GM19328 (cell line): ENCODE data around the gene ERC1.
"Not testable (repeated sequence)": the region's sequence is repeated elsewhere in the genome, so short reads cannot be mapped to it uniquely, and the experiment has no call there.

Experiments used
- ATAC-seq: cut with Tn5 transposase; IDR thresholded peaks from one replicate; pipeline ENCODE4 v1.9.1; 2021; ENCODE audit warnings: mild to moderate bottlenecking, moderate library complexity; ENCODE audit not compliant: unreplicated experiment

ERC1 gene

DNA sequence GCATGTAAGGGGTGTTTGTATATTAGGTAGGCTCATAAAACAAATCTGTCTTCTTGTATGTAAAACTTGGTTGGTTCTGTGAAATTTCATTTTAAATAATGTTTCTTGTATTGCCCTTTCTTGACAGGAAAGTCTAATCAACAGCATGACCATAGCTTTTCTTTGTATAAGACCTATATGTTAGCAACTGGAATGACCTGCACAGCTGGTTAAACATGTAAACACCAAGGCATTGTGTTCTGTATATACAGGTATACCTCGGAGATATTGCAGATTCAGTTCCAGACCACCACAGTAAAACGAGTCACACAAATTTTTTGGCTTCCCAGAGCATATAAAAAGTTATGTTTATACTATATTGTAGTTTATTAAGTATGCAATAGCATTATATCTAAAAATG lies 183.6 kb downstream of the ERC1 start:
- ATAC-seq, result no peak

DNA sequence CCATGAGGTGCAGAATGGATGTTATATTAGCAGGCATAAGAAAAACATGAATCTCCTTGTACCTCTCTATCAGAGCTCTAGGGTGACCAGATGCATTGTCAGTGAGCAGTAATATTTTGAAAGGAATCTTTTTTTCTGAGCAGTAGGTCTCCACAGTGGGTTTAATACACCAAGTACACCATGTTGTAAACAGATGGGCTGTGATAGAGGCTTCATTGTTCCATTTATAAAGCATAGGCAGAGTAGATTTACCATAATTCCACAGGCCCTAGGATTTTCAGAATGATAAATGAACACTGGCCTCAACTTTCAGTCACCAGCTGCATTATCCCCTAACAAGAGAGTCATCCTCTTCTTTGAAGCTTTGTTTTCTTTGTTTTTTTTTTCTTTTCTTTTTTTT lies 185.2 kb downstream of the ERC1 start:
- ATAC-seq, result no peak

DNA sequence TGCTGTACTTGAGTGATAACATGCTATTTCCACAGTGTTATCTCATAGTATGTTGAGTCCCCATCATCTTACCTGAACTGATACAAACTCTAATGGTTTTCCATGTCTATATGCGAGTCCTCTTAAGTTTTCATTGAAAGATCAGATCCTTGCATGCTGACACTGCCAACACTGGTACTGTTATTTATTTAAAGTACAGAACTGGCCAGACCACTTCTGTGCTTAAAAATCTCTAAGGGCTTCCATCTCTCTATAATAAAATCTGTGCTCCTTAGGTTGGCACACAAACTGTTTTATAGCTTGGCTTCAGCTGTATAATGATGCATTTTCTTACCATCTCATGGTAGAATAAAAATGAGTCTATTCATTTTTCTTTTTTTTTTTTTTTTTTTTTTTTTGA lies 188.1 kb downstream of the ERC1 start:
- no peak for ATAC-seq

DNA sequence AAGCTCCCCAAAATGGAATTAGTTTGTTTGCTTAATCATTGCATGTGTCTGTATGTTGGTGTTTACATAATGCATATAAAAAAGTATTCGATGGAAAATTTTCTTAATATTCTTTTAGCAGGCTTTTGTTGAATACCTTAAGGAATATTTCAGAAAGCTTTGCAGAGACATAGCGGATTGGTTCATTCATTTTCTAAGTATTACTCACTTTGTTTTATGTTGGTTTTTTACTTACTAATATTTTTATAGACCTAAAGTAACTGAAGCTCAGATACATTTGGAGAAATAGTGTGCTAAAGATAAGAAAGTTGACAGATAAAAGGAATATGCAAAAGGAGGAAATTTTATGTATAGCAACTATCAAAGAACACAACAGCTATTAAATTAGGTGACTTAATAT lies 191.0 kb downstream of the ERC1 start:
- no peak for ATAC-seq

DNA sequence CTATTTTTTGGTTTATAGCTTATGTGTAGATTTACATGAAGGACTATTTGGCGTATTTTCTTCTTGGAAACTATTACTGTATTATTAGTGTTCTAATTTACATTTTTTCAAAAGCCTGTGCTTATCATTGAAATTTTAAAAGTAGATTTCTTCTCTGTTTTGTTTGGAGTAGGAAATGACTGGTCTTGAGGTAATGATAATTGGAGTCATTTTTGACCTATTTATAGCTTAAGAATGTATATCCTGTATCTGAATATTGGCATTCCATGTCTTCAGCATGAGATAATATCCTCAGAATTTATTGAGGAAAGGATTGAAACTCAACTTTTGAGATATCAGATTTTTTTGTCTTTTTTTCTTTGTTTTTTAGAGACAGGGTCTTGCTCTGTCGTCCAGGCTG lies 193.4 kb downstream of the ERC1 start:
- ATAC-seq, result no peak

DNA sequence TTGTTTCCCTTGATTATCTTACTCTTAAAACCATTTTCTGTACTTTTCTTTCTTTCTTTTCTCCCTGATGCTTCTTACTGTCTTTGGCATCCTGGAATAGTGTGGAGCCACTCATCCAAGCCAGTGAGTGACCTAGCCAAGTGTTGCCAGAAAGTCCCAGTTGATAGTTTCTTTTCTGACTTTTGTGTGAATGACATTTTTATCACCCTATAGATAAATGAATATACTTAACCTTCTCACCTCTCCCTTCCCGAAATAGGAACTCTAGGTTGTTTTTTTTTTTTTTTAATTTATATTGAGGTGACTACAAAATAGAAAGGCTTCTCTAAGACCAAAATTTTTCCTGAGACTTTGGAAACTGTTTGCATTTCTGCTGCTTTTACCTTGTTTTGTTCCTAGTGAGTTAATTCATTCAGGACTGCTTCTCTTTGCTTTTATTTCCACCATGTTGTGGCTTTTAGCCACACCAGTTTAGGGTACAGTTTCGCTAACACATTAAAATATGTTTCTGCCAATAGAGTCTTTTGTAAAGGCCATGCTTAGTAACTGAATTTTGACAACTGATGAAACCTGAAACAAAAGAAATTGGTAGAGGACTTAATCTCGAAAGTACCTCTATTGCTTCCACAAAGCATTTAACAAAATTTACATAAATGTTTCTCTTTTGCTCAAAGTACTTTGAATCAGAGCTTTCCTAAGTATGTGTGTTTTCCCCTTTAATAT lies 194.6 kb downstream of the ERC1 start:
- no peak for ATAC-seq

DNA sequence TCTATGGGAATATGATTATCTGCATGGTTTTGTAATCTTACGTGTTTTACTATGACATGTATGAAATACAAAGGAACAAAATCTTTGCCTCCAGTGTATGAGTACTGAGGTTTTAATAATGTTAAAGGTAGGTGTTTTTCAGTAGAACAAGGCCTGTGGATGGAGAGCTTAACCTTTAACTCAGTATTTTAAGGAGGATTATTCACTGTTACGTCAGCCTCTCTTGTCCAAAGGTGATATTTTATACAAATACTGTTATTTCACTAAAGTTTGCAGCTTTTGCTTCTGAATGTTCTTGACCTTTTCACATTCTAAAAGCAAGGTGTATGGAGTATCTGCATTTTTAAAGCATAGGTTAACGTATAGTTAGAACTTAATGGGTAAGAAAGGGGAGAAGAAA lies 195.3 kb downstream of the ERC1 start:
- ATAC-seq, result no peak

DNA sequence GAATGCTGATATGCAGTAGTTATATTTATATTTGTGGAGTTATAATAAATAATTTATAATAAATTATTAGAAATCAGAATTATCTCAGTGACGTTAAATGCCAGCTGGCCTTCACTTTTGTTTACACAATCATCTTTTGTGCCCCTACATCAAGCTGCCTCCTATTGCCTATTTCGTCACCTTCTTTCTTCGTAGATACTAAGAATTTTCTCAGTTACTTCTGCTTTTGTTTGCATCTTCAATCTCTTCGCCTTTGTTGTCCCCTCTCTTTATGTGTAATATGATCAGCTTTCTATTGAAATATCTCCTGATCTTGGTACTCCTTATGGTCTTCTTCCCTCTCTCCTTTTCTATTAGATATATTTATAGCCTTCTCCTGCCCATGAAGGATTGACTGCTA lies 197.0 kb downstream of the ERC1 start:
- no peak for ATAC-seq

DNA sequence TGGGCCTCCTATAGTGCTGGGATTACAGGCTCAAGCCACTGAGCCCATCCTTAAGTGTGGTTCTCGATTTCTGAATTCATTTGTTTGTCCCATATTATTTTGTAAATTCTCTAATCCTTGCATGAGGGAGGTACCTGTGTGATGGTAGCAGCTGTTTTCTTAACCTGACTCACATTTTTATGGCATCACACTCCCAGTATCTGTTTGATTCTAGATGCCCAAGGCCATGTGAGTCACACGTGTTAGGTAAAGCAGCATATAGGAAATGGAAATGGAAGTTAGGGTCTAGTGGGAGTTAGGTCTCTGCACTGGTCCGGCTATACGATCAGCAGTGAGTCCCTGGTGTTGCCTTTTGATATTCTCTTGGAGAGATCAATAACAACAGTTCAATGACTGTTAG lies 198.1 kb downstream of the ERC1 start:
- ATAC-seq, result no peak

DNA sequence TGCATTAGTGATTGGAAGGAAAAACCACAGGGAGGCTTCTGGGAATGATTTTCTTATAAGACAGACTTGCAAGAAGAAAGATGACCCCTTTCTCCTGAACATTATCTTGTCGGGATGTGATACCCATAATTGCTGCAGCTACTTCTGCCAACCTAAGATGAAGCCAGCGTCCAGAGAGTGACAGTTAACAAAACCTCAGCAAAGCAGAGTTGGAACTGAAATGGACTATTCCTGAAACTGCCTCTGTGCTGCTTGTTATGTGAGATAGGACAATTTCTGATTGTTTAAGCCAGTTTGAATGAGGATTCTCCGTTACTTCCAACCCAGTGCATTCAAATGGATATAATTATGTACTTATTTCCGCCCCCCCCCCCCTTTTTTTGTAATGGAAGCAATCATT lies 204.5 kb downstream of the ERC1 start:
- ATAC-seq, result no peak

DNA sequence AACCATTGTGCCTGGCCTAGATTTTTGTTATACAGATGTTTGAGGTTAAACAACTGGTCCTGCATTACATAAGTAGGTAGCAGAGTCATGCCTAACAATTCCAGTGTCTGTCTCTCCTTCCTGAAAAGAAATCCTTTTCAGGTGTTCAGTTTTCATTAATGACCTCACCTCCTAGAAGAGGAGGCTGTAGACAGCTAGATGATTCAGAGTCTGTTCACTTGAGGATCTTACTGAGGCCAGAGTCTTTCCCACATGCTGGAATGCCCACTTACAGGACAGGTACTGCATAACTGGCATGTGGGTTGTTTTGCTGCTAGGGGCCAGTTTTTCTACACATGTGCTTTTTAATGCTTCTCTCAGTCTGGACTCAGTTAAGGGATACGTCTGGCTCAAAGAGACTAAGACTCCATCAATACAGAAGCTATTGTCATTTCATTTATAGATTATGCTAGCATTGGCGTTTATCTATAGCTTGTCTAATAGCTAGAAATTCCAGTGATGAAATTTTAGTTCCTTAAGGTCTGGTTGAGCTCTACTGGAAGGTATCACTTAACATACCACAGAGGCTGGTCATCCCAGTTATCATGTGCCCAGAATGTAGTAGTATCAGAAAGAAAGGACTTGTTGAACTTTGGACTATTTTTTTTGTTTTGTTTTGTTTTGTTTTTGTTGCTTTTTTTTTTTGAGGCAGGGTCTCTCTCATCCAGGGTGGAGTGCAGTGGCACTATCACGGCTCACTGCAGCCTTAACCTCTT lies 206.4 kb downstream of the ERC1 start:
- ATAC-seq, result no peak

DNA sequence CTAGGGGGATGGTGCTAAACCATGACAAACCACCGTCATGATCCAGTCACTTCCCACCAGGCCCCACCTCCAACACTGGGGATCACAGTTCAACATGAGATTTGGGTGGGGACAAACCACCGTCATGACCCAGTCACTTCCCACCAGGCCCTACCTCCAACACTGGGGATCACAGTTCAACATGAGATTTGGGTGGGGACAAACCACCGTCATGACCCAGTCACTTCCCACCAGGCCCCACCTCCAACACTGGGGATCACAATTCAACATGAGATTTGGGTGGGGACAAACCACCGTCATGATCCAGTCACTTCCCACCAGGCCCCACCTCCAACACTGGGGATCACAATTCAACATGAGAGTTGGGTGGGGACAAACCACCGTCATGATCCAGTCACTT lies 207.8 kb downstream of the ERC1 start:
- not testable (repeated sequence) for ATAC-seq

DNA sequence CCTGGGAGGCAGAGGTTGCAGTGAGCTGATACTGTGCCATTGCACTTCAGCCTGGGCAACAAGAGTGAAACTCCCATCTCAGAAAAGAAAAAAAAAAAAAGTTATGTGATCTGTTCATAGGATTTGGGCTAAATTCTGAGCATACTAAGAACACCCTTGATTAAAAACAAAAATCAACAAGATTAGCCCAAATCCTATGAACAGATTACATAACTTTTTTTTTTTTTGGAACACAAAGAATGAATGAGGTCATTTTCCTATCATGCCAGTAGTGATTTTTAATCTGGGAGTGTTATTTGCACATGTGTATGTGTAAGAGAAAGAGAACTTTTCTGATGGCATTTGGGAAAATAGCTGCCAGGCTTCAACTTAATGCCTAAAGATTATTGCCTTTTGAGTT lies 208.7 kb downstream of the ERC1 start:
- no peak for ATAC-seq

DNA sequence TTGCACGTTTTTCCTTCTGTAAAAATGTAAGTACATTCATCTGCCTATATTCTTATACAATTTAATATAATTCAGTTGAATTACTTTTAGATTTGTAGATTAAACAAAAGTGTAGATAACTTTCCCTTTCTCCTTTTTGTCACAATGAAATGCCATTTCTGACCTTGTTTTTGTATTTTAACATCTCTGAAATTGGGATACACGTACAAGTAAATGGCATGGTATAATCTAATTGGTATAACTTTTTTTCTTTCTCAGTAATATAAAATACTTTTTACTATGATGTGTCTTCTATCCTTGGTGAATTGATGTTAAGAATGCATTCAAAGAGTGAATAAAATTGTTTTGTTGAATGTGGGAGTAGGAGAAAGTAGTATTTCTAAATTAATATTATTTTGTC lies 210.0 kb downstream of the ERC1 start:
- no peak for ATAC-seq

DNA sequence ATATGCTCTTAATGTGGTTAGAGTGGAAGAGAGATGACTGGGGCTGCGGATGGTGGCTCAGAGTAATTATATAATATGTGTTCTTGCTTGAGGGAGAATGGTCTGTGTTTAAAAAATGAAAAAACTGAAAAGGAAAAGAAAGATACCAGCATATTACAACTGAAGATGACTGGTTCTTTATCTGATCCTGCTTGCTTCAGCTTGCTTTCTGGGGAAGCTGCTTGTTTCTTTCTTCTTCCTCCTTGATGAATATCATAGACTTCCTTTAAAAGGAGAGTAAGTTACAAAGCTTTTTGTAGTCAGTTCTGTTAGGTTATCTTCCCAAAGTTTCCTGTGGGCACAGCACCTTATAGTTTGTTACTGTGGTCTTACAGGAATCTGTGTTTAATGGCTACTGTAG lies 210.9 kb downstream of the ERC1 start:
- no peak for ATAC-seq

DNA sequence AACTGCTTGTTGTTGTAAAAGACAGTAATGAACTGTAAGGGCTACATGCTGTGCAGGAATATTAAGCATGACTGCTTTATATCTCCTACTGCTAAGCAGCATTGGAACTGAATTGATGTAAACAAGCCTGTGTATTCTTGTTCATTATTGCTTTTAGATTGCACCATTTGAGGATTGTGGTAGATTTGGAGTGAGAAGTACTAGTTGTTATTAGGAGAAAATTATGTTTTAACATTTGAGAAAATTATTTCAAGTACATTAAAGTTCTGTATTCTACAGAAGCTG lies 212.7 kb downstream of the ERC1 start:
- ATAC-seq, result no peak

DNA sequence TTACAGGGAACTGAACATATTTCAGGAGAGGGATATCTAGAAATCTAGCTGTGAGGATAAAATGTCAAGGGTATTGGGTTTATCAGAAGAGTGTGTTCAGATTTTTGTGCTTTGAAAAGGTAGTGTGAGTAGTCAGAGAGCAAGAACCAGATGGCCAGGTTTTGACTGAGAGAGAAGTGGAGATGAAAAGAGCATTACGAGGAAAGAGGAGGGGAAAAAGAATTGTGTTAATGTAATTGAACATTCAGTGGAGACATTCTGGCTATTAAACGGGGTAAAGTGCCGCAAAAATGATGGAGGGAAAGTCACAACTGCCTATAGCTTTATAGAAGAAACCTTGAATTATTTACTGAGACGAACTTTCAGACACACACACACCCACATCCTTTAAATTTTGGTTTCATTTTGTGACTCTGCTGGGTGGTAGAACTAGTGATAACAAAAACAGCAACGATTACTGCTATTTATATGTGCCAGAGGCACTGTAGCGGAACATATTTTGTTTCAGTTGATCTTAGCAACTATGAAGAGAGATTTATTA lies 213.6 kb downstream of the ERC1 start:
- ATAC-seq, result no peak

DNA sequence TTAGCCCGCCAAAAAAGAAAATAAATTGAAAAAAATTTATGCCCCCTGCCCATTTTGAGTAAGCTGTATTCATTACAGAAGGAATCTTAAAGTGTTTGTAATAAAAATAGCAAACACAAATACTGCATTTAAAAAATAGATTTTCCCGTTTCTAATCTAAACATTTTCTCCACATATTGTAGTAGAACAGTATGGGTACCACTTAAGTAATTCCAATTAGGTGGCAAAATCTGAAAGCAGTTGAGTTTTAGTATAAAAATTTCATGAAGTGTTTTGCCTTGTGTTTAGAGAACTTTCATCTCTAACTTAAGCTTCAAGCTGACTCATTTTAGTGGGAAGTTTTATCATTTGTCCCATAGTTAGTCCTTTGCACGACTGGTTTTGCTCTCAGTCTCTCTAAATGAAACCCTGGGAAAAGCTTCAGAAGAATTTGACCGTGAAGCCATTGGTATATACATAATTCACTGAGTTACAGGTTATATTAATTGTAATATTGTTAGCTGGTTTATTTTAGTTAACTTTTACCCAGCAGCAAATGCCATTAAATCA lies 214.6 kb downstream of the ERC1 start:
- ATAC-seq, result no peak

DNA sequence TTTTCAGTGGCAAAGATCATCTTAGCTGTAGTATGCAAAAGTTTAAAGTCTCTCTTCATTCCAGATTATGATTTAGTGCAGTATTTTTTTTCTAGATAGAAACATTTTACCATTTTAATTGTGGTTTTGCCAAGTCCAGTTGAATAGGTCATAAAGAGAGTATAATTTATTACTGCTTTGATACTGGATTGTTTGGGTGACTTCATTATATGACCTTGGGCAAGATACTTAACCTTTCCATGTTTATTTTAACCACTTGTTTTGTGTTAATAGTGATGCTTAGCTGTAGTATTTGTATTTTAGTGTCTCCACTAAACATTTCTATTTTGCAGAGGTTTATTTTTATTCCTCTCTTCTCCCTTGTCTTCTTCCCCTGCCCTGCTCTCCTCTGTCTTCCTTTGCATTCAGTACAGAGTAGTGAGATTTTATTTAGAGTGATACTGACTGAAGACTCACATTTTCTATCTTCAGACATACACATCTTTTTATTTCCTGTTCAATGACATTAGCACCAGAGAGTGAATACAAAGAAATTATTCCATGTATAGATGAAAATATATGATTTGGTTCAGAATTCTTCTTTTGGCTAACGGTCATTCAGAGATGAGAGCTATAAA lies 215.2 kb downstream of the ERC1 start:
- ATAC-seq, result no peak

DNA sequence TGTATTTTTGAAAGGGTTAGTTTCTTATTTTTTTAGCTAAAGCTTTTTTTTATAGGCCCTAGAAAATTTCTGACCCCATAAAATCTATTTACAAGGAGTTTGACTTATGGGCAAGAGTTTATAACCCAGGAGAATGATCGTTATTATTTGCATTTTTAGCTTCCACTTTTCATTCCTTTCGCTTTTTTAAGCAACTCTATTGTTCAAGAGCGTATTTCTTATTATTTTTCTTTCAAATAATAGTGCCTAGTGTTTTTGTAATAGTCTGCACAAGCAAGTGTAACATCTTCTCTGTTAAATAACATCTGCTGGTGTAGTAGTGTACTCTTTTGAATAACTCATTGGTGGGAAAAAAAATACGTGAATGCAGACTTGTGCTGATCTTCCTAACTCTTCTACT lies 216.3 kb downstream of the ERC1 start:
- no peak for ATAC-seq

DNA sequence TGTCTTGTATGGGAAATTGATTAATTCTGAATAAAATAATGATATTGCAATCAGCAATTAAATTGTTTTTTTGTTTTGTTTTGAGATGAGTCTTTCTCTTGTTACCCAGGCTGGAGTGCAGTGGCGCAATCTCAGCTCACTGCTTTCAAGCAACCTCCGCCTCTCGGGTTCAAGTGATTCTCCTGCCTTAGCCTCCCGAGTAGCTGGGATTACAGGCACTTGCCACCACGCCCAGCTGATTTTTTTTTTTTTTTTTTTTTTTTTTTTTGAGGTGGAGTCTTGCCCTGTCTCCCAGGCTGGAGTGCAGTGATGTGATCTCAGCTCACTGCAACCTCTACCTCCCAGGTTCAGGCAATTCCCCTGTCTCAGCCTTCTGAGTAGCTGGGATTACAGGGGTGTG lies 217.7 kb downstream of the ERC1 start:
- ATAC-seq, result not testable (repeated sequence)

DNA sequence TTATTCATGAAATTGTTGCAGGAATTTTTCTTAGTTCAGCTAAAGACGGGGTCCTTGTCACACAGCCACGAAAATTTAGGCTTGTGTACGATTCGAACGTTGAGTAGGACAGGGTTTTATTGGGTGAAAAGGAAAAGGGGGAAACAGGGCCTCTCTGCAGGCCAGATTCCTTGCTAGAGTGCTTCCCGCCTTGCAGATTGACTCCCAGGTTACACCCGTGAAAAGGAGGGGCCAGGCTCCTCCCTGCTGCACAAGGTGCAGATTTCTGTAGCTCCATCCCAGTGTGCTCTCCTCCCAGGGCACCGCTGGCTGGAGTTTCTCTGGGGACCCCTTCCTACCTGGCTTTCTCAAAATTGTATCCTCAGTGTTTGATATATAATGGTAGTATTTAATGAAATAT lies 221.5 kb downstream of the ERC1 start:
- no peak for ATAC-seq
